Stimulated activated naive B cell treated with anti-CD40 and anti-IgM and Interleukin-4, amounts not matched to agents 10 μg/mL and 1 μg/mL and 100 μg/mL, for 72 hours (primary cell): ENCODE measurements around the gene ZNF682.
"Not testable (repeated sequence)": the region's sequence is repeated elsewhere in the genome, so short reads cannot be mapped to it uniquely, and the experiment has no call there.

ENCODE experiments used
- ATAC-seq, 2 donors: fragments of 150-1000 bp; cut with Tn5 transposase; replicated peaks; 2 replicates each; pipeline ENCODE4 v1.10.0; 2021; ENCODE audit warnings: moderate library complexity in 1 of 2
- DNase-seq: peaks from one replicate; pipeline ENCODE4 v3.0.0; 2021
- H3K27ac Mint-ChIP-seq: one replicate; pipeline ENCODE4 v1.8.0; 2022; ENCODE audit warnings: mild to moderate bottlenecking, mixed read lengths
- H3K27me3 Mint-ChIP-seq, 2 donors: one replicate each; pipeline ENCODE4 v1.8.0; 2022; ENCODE audit warnings: mixed read lengths in 2 of 2
- H3K36me3 Mint-ChIP-seq, 2 donors: one replicate each; pipeline ENCODE4 v1.8.0; 2022; ENCODE audit warnings: mixed read lengths in 2 of 2, mild to moderate bottlenecking in 1 of 2
- H3K4me1 Mint-ChIP-seq, 2 donors: one replicate each; pipeline ENCODE4 v1.8.0; 2022; ENCODE audit warnings: mixed read lengths in 2 of 2, mild to moderate bottlenecking in 1 of 2
- H3K4me3 Mint-ChIP-seq, 2 donors: one replicate each; pipeline ENCODE4 v1.8.0; 2022; ENCODE audit warnings: mild to moderate bottlenecking in 2 of 2, mixed read lengths in 2 of 2, moderate library complexity in 1 of 2
- H3K9me3 Mint-ChIP-seq, 2 donors: one replicate each; pipeline ENCODE4 v1.8.0; 2022; ENCODE audit warnings: mixed read lengths in 2 of 2, mild to moderate bottlenecking in 1 of 2

The ZNF682 gene

GRCh38 chr19:20039203-20039723 is at the start of gene ZNF682:
TSS of gene ZNF682 (minus strand) at chr19:20039505. CDS start at chr19:20039345, 160 bp downstream.
- ATAC-seq (peak; percentile 99), DNase-seq (peak; percentile 94)
- H3K9me3 Mint-ChIP-seq = no peaks in the 10 kb centered on the region
- H3K27me3 Mint-ChIP-seq = peaks cover 0 to 5% of the 10 kb centered on the region in 2 donors
- H3K4me3 Mint-ChIP-seq = peak within 1 kb of the TSS; percentile 94 to 99
- peaks cover 7 to 15% of the 10 kb centered on the region in 2 donors for H3K4me1 Mint-ChIP-seq
- H3K36me3 Mint-ChIP-seq = peaks cover 4 to 5% of the 10 kb centered on the region in 2 donors
- peak within 1 kb of the TSS; percentile 99 for H3K27ac Mint-ChIP-seq

GRCh38 chr19:20082876-20083275 is 43.6 kb upstream of the ZNF682 start:
- H3K4me1 Mint-ChIP-seq = peaks cover 9 to 19% of the 10 kb centered on the region in 2 donors
- not testable (repeated sequence) for ATAC-seq, H3K27ac Mint-ChIP-seq, H3K27me3 Mint-ChIP-seq, H3K9me3 Mint-ChIP-seq, H3K4me3 Mint-ChIP-seq, DNase-seq
- H3K36me3 Mint-ChIP-seq = peaks cover 32 to 50% of the 10 kb centered on the region in 2 donors

GRCh38 chr19:20082232-20082833 is 43.0 kb upstream of the ZNF682 start:
- not testable (repeated sequence) for H3K27ac Mint-ChIP-seq, DNase-seq, H3K27me3 Mint-ChIP-seq, H3K4me3 Mint-ChIP-seq, H3K9me3 Mint-ChIP-seq, ATAC-seq
- peaks cover 29 to 45% of the 10 kb centered on the region in 2 donors for H3K36me3 Mint-ChIP-seq
- H3K4me1 Mint-ChIP-seq = peaks cover 11 to 24% of the 10 kb centered on the region in 2 donors

GRCh38 chr19:20080656-20081055 is 41.4 kb upstream of the ZNF682 start:
- H3K4me3 Mint-ChIP-seq = no peak overlapping the region
- H3K27me3 Mint-ChIP-seq = no peaks in the 10 kb centered on the region
- DNase-seq = no peak
- no peak for ATAC-seq
- H3K4me1 Mint-ChIP-seq = peaks cover 11 to 24% of the 10 kb centered on the region in 2 donors
- H3K36me3 Mint-ChIP-seq = peaks cover 32 to 43% of the 10 kb centered on the region in 2 donors
- no peak overlapping the region for H3K27ac Mint-ChIP-seq
- H3K9me3 Mint-ChIP-seq = peaks cover 0 to 1% of the 10 kb centered on the region in 2 donors

- H3K36me3 Mint-ChIP-seq = peaks cover 32 to 39% of the 10 kb centered on the region in 2 donors
- DNase-seq (no peak), ATAC-seq (no peak)
- H3K27me3 Mint-ChIP-seq = no peaks in the 10 kb centered on the region
- H3K4me1 Mint-ChIP-seq = peaks cover 11 to 24% of the 10 kb centered on the region in 2 donors
- peak overlapping the region; percentile 36 to 99 for H3K4me3 Mint-ChIP-seq
- no peak overlapping the region for H3K27ac Mint-ChIP-seq
- H3K9me3 Mint-ChIP-seq = peaks cover 0 to 1% of the 10 kb centered on the region in 2 donors
Observed at GRCh38 chr19:20079476-20079875, 40.2 kb upstream of the ZNF682 start.

- peak; percentile 8 for DNase-seq
Observed at GRCh38 chr19:20078581-20079031, 39.3 kb upstream of the ZNF682 start.

GRCh38 chr19:20077791-20078463 is 38.6 kb upstream of the ZNF682 start, which contains the start of gene ZNF90:
TSS of gene ZNF90 (plus strand) at chr19:20078000. CDS start at chr19:20078133, 133 bp downstream.
- no peaks in the 10 kb centered on the region for H3K27me3 Mint-ChIP-seq
- peak within 1 kb of the TSS; percentile 89 for H3K27ac Mint-ChIP-seq
- peaks cover 11 to 24% of the 10 kb centered on the region in 2 donors for H3K4me1 Mint-ChIP-seq
- H3K36me3 Mint-ChIP-seq = peaks cover 23 to 30% of the 10 kb centered on the region in 2 donors
- H3K9me3 Mint-ChIP-seq = peaks cover 0 to 1% of the 10 kb centered on the region in 2 donors
- ATAC-seq (peak; percentile 99), DNase-seq (peak; percentile 92)
- peak within 1 kb of the TSS; percentile 97 to 99 for H3K4me3 Mint-ChIP-seq

More at GRCh38 chr19:20078581-20079031, 39.3 kb upstream of the ZNF682 start:
- peak overlapping the region; percentile 97 to 99 for H3K4me3 Mint-ChIP-seq
- peaks cover 28 to 36% of the 10 kb centered on the region in 2 donors for H3K36me3 Mint-ChIP-seq
- peaks cover 0 to 1% of the 10 kb centered on the region in 2 donors for H3K9me3 Mint-ChIP-seq
- H3K4me1 Mint-ChIP-seq = peaks cover 11 to 24% of the 10 kb centered on the region in 2 donors
- H3K27me3 Mint-ChIP-seq = no peaks in the 10 kb centered on the region
- H3K27ac Mint-ChIP-seq = no peak overlapping the region
- ATAC-seq = no peak

- DNase-seq (no peak), ATAC-seq (no peak)
- H3K4me3 Mint-ChIP-seq = no peak overlapping the region
- H3K36me3 Mint-ChIP-seq = peaks cover 0 to 8% of the 10 kb centered on the region in 2 donors
- no peak overlapping the region for H3K27ac Mint-ChIP-seq
- peaks cover 20 to 22% of the 10 kb centered on the region in 2 donors for H3K27me3 Mint-ChIP-seq
- H3K9me3 Mint-ChIP-seq = peaks cover 3 to 11% of the 10 kb centered on the region in 2 donors
- peaks cover 2 to 5% of the 10 kb centered on the region in 2 donors for H3K4me1 Mint-ChIP-seq
Observed at GRCh38 chr19:20072936-20073335, 33.6 kb upstream of the ZNF682 start.

- H3K27ac Mint-ChIP-seq = no peak overlapping the region
Observed at GRCh38 chr19:20070691-20071090, 31.4 kb upstream of the ZNF682 start.

GRCh38 chr19:20068559-20068958 is 29.3 kb upstream of the ZNF682 start:
- H3K27ac Mint-ChIP-seq, DNase-seq, H3K4me1 Mint-ChIP-seq, H3K4me3 Mint-ChIP-seq, ATAC-seq, H3K36me3 Mint-ChIP-seq: not testable (repeated sequence)
- H3K27me3 Mint-ChIP-seq = peaks cover 31 to 41% of the 10 kb centered on the region in 2 donors
- H3K9me3 Mint-ChIP-seq = peaks cover 12 to 14% of the 10 kb centered on the region in 2 donors

More at GRCh38 chr19:20070691-20071090, 31.4 kb upstream of the ZNF682 start:
- no peak for DNase-seq
- no peak overlapping the region for H3K4me3 Mint-ChIP-seq
- peaks cover 12% of the 10 kb centered on the region in 2 donors for H3K9me3 Mint-ChIP-seq
- ATAC-seq = no peak
- H3K27me3 Mint-ChIP-seq = peaks cover 31 to 41% of the 10 kb centered on the region in 2 donors
- peaks cover 5 to 6% of the 10 kb centered on the region in 2 donors for H3K4me1 Mint-ChIP-seq
- peaks cover 0 to 3% of the 10 kb centered on the region in 2 donors for H3K36me3 Mint-ChIP-seq

- peaks cover 12 to 14% of the 10 kb centered on the region in 2 donors for H3K9me3 Mint-ChIP-seq
- peaks cover 0 to 5% of the 10 kb centered on the region in 2 donors for H3K36me3 Mint-ChIP-seq
- peaks cover 5 to 6% of the 10 kb centered on the region in 2 donors for H3K4me1 Mint-ChIP-seq
- no peak overlapping the region for H3K4me3 Mint-ChIP-seq
- no peak for DNase-seq
- H3K27ac Mint-ChIP-seq = no peak overlapping the region
- H3K27me3 Mint-ChIP-seq = peaks cover 31 to 41% of the 10 kb centered on the region in 2 donors
- no peak for ATAC-seq
Observed at GRCh38 chr19:20067943-20068342, 28.6 kb upstream of the ZNF682 start.

- Mint-ChIP-seq H3K4me1 (peaks cover 5 to 6% of the 10 kb centered on the region in 2 donors), H3K27me3 (peaks cover 31 to 41% of the 10 kb centered on the region in 2 donors), H3K4me3 (no peak overlapping the region), H3K9me3 (peaks cover 12% of the 10 kb centered on the region in 2 donors), H3K27ac (no peak overlapping the region), H3K36me3 (peaks cover 0 to 5% of the 10 kb centered on the region in 2 donors)
- ATAC-seq (no peak), DNase-seq (no peak)
Observed at GRCh38 chr19:20066861-20067260, 27.6 kb upstream of the ZNF682 start.

GRCh38 chr19:20060282-20060681 is 21.0 kb upstream of the ZNF682 start:
- peaks cover 0 to 2% of the 10 kb centered on the region in 2 donors for H3K9me3 Mint-ChIP-seq
- peaks cover 0 to 3% of the 10 kb centered on the region in 2 donors for H3K36me3 Mint-ChIP-seq
- H3K4me1 Mint-ChIP-seq = peaks cover 0 to 4% of the 10 kb centered on the region in 2 donors
- H3K27ac Mint-ChIP-seq = no peak overlapping the region
- no peak overlapping the region for H3K4me3 Mint-ChIP-seq
- DNase-seq = no peak
- H3K27me3 Mint-ChIP-seq = peaks cover 8 to 9% of the 10 kb centered on the region in 2 donors
- ATAC-seq = no peak

GRCh38 chr19:20058738-20059137 is 19.4 kb upstream of the ZNF682 start:
- DNase-seq = peak; percentile 13
- H3K36me3 Mint-ChIP-seq = not testable (repeated sequence)

More at GRCh38 chr19:20058738-20059137, 19.4 kb upstream of the ZNF682 start:
- not testable (repeated sequence) for H3K9me3 Mint-ChIP-seq, H3K4me3 Mint-ChIP-seq, H3K4me1 Mint-ChIP-seq, H3K27me3 Mint-ChIP-seq
- H3K27ac Mint-ChIP-seq = peak overlapping the region; percentile 6
- ATAC-seq = peak in 1 of 2 donors; percentile 80
